NCI-H1092 (cell line): Measurements from ENCODE around the gene PCSK1.
A peak's percentile ranks its signal among the peaks of the same experiment; 100 is the strongest.
"Not testable (repeated sequence)": the region's sequence is repeated elsewhere in the genome, so short reads cannot be mapped to it uniquely, and the experiment has no call there.

Source experiments
- DNase-seq: peaks from one replicate; lab custom pipeline; 2025; lab: John Stamatoyannopoulos, UW

Gene PCSK1

GRCh38 chr5:96372726-96373380 lies 60.2 kb downstream of the PCSK1 start:
- no peak for DNase-seq

- peak; percentile 10 for DNase-seq
Observed at GRCh38 chr5:96370976-96371375, 62.1 kb downstream of the PCSK1 start.

DNA sequence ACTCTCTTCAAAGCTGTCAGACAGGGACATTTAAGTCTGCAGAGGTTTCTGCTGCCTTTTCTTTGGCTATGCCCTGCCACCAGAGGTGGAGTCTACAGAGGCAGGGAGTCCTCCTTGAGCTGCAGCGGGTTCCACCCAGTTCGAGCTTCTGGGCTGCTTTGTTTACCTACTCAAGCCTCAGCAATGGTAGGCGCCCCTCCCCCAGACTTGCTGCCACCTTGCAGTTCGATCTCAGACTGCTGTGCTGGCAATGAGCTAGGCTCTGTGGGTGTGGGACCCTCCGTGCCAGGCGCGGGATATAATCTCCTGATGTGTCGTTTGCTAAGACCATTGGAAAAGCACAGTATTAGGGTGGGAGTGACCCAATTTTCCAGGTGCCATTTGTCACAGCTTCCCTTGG lies 65.7 kb downstream of the PCSK1 start:
- DNase-seq = not testable (repeated sequence)

- DNase-seq = no peak
Observed at GRCh38 chr5:96354237-96354636, 78.8 kb downstream of the PCSK1 start.

DNA sequence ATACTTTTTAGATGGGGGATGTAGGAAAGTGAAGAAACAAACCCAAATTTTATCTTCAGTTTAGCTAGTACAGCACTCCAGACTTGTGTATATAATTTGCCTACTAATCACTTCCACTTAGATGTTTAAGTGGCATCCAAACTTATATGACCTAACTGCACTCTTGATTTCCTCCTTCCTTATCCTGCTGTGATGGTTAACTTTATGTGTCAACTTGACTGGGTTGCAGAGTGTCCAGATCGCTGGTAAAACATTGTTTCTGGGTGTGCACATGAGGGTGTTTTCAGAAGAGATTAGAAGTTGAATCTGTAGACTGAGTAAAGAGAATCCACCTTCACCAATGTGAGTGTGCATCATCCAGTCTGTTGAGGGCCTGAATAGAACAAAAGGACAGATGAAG lies 79.8 kb downstream of the PCSK1 start:
- DNase-seq = no peak

DNA sequence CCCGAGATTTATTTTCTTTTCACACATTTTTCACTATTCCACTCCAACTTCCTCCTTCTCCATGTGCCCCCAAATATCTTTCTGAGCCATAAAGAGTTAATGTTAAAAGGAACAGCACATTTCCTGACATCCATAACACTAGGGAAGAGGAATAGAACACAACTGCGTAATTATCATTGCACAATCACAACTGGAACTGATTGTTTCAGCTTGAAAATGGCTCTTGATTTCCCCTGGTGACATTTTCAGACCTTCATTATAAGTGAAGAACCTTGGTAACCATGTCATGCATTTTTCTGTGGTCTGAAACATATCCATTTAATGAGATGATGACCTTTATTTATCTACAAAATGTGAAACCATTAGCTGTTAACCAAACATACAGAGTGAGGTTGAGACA lies 82.4 kb downstream of the PCSK1 start:
- no peak for DNase-seq

DNA sequence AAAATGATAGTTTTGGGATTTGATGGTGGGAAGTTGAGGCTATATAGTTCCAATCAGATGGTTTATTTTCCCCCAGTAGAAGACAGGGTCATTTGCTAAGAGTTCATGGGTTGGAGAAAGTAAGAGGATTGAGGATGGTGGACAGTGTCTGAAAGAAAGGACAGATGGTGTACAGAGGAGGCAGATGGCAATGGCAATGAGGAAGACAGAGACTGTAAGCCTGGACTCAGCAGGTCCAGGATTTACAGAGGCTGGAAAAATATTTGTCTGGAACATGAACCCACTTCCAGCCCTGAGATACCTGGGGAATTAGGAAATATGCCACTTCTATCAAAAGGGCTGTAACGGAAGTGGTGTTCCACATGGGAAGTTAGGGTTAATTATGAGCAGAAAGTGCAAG lies 84.5 kb downstream of the PCSK1 start:
- no peak for DNase-seq

- no peak for DNase-seq
Observed at GRCh38 chr5:96347502-96348292, 85.4 kb downstream of the PCSK1 start.

DNA sequence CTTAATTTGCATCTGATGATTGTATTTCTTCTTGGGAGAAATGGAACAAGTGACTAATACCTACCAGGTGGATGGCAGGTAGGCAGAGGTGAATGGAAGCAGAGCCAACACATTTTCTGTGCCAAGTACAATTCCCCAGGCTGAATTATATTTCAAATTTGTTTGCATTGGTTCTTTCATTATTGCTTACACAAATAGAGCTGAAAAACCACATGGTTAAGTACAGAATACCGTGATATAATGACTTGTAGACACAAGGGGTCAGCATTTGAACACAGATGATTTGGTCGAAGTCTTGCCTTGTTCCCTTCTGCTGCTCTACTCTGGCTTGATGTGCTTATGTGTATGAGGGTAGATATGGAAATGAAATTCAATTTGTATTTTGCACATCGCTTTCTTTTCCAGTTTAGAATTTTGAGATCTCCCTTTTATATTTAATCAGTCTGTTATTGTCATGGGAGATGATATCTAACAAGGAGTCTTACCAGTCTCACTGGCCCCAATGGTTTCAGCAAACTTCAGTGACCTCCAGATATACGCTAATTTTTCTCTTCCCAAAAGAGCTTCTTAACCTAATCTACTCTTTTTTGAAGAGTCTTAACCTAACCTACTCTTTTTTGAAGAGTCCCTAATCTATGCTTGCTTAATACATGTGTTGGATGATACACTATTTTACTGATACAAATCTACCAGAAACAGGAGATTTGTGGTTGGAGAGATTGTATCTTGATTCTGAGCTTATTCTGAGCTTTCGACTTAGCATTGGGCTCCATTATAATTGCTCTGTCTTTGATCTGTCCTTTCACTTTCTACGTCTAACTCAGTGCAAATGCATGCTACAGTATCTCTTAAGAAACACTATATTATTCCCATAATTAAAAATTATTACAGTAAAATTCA lies 88.1 kb downstream of the PCSK1 start:
- peak; percentile 16 for DNase-seq

DNA sequence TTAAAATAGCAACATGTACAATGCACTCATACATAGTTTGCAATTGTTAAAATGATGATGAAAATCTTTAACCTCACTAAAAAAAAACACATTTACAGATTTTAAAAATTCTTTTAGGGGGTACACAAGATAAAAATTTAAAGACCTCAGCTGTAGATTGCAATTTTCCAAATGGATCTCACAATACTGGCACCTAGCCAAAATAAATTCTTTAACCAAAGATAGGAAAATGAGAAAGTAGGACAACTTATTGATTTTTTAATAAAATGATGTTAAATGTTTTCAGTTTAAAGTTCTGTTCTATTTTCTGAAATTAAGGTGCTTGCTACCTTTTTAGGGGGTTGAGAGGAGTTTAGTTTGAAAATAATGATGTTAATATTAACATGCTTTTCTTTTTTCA lies 90.0 kb downstream of the PCSK1 start:
- no peak for DNase-seq

DNA sequence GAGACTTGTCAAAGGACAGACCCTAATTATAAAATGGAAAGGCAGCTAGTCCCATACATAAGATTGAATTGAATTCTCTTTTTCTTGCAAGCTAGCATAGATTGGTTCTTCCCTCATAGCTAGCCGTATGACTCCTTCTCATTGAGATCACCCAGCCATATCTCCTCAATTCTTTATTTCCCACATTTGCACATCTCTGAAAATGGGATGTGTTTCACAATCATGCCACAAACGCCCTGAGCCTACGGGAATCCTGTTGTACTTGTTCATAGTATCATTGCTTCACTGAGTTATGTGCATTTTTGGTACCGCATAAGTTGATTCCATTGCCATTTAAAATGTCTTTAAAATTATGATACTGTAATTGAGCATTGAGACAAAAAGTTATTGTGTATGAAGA lies 90.5 kb downstream of the PCSK1 start:
- DNase-seq = no peak
